HG03521 (cell line): ENCODE measurements around the gene VAPB.

Source experiments
- ATAC-seq: cut with Tn5 transposase; IDR thresholded peaks from one replicate; pipeline ENCODE4 v1.9.1; 2021; ENCODE audit warnings: mild to moderate bottlenecking, moderate library complexity; ENCODE audit not compliant: unreplicated experiment

Gene VAPB

DNA sequence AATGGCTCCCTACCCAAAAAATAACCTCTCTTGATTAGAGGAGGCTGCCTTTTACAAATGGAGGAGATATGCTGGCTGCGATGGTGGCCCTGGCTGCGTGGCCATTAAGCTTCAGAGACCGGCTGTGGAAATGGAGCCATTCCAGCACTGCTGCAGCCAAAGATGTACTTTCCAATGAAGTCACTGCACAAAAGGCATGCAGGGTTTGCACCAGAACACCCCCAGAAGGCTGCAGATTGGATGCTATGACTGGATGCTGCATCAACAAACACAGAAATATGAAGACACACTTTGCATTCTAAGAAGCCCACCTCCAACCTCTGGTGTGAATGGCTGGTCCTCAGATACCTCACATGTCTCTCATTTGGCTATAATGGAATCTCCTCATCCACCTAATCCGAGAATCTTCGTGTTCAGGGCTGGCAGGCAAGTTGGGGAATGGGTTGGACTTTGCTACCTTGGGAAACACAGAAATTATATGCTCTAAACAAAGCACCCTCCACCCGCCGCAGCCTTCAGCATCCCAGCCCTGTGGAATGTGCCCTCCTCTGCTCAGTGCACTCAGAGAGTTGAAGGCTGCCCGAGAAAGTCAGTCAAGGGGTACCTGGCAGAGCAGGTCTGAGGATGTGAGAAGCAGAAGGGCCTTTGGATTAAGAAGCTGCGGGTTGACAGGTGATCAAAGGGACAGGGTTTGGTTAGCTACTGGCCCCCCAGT lies 90.9 kb downstream of the VAPB start:
- ATAC-seq, result no peak

DNA sequence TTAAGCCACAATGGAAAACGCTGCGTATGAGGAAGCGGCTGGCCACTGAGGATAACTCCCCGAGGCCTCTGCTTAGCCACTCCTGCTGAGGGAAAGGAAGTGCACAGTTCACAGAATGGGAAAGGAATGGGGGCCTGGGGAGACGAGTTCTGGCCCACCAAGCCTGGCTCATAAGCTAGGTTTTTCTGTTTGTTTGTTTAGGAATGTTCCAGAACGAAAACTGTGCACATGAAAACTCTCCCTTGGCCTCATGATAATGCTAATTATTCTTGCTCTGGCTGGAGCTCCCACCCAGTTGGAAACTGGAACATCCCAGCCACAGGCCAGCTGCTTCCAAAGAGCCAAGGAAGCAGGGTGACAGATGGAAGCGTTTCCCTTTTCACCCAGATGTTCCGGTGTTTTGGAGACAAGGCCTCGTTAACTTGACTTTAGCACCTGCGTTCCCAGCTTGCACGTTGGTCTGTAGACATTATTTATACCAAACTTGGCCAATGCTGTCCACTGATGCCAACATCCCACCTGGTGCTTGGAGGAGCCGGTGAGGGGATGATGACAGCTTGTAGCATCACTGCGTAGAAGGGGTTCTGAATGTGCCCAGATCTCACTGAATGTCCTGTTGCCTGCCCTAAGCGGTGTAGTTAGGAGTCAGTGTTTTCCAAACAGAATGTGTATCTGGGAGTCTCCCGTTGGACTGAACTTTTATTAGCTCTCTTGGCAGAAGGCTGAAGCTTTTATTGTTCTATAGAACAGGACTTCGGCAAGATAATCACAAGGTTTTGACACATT lies 91.7 kb downstream of the VAPB start:
- no peak for ATAC-seq

DNA sequence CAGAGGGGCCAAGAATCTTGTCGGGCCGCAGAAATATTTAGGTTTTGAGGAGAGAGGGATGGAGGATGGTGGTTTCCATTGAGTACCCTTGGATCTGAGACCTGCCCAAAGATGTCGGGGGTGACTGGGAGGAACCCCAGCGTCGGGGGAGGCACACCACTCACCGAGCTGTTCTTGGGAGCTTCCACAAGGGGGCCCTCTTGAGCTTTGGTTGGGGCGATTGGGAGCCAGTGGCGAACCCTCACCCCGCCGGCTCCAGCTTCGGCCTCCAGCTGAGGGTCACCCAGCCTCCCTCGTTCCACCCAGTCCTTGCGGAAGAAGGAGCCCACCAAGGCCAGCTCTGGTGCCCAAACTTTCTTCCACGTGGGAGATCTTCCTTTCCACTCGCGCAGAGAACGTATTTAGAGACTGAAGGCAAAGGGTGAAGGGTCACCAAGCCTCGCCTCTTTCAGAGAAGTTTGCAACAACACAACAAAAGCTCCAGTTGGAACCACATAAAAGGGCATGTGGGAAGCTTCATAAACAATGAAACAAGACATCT lies 92.5 kb downstream of the VAPB start:
- no peak for ATAC-seq

DNA sequence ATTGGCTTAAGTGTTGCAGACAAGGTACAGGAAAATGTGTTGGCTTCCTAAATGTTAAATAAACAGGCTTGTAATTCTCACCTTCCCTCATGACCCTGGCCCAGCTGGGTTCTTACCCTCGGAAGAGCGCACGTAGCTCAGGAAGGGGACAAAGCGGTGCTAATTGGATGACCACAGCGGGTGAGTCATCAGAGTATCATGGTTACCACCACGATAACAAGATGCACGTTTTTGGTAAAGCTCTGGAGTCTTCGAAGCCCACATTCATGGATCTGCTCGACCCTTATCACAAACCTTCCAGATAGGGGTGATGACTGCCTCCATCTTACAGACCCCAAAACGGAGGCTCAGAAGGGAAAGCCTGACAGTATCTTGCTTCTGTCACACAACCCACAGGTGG lies 93.4 kb downstream of the VAPB start:
- ATAC-seq, result no peak

DNA sequence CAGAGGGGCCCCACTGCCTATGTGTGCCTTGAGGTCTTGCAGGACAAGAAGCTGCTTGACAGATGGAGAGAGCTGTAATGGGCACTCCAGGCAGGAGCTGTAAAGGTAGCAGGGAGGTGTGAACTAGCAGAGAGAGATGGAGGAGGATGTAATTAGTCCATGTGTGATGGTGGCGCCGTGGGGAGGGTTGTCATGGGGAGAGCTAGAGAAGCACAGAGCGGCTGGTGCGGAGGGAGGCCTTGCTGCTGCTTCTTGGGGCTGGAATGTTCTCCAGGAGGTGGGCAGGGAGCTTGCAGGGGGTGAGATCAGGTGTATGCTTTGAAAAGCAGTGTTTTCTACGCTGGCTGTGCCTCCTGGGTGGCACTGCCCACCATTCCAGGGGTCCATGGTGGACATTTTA lies 94.0 kb downstream of the VAPB start:
- ATAC-seq, result no peak

DNA sequence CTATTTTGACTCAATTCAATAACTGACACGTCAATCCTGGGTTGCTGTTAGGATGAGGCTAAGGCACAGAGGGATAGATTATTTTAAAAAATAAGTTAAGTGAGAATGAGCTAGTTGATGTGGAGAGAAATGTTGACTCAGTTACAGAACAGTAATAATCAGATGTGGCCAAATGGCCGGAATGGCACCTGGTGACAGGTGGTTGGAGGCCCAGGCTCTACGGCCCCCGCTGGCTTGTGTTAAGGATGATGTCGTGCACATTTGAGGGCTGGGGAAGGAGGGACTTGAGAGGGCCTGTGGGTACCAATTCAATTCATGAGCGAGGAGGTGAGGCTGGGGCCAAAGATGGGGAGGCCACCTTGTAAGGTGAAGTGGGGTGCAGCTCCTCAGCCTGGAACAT lies 94.4 kb downstream of the VAPB start:
- no peak for ATAC-seq

DNA sequence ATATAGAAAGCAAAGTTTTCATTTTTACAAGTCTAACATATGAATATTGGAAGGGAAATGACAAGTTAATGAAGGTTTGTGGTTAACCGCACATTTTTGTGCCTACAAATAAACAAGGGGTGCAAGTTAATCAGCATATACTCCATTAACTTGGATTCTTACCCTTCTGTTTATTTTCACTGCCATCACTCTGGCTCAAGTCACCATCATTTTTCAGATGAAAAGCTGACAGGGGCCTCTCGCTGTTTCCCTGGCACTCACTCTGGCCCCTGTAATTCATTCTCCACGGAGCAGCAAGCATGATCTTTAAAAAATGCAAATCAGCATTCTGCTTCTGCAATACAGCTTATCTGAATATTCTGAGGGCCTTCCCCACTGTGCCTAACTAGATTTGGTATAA lies 96.4 kb downstream of the VAPB start:
- no peak for ATAC-seq

DNA sequence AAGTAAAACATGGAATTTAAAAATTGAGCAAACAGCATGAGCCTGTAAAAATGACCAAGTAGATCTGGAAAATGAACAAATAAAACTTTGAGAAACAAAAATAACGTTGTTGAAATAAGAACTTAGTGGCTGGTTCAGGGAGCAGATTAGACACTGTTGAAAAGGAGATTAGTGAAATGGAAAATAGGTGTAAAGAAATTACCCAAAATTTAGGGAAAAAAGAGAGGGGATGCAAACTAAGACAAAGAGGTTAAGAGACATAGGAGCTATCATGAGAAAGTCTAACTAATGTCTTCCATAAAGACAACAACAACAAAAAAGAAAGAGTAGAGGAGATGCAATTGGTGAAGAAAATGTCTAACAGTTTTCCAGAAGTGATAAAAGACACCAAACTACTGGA lies 97.2 kb downstream of the VAPB start:
- no peak for ATAC-seq

DNA sequence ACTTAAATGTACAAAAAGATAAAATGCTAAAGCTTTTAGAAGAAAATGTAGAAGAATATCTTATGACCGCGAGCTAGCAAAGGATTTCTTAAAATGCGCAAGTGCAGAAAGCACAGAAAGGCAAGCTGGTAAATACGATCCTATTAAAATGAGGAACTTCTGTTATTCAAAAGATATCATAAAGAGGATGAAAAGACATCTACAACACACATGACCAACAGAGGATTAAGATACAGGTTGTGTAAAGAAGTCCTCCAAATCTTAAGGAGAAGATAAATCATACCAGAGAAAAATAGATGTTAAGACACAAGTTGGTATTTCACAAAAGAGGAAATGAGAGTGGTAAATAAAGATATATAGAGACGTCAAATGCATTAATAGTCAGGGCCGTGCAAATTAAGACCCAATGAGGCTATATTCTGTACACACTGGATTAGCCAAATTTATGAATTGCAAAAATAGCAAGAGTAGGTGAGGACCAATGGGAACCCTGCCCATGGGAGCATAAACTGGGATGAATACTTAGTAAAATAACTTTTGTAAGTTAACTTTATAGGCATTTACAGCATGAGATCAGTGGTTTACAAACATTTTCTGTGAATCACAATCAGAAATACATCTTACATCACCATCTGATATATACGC lies 103.2 kb downstream of the VAPB start:
- no peak for ATAC-seq

DNA sequence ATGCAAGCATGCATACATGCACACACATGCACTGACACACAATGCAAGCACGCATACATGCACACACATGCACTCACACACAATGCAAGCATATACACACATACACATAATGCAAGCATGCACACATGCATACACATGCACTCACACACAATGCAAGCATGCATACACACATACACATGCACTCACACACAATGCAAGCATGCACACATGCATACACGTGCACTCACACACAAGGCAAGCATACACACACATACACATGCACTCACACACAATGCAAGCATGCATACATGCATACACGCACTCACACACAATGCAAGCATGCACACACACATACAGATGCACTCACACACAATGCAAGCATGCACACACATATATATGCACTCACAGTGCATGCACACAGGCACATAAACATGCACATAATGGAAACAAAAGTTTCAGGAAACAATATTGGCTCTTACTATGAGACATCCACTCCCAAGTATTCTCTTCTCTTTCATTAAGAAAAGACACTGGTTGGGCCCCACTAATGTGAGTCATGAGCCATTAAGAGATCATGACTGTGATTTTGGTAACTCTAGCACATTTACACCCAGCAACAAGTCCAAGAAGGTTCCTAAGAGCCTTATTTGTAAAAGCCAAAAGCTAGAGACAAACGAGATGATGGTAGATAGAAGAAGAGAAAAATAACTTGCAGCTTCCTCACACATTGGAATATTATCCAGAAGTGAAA lies 103.9 kb downstream of the VAPB start:
- ATAC-seq, result no peak

DNA sequence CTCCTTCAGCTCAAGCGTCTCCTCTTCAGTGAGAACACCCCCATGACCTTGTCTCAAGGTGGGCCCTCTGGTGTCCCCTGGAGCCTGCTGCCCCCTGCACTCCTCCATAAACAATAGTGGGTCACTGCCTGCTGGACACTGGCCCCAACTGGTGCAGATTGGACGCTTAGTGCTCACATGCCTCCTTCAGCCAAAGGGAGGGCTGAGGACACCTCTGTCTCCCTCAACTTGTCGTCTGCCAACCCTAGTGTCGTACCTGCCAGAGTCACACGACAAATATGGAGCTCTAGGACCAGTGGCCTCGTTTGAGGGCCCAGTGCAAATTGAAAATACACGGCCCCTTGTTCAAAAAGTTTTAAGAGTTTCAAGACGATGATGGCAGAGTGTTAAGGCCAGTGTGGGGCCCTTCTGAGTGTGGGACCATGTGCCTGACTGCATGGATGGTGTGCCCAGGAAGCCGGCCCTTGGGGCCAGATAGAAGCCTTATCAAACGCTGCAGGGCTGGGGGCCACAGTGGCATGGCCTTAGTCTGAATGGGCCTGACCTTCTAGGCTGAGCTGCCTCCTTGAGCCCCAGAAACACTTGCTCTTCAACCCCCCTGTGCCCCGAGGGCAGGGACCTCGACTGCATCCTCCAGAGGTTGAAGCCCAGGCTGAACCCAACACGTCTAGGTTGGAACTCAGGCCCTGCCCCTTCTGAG lies 106.0 kb downstream of the VAPB start:
- no peak for ATAC-seq

DNA sequence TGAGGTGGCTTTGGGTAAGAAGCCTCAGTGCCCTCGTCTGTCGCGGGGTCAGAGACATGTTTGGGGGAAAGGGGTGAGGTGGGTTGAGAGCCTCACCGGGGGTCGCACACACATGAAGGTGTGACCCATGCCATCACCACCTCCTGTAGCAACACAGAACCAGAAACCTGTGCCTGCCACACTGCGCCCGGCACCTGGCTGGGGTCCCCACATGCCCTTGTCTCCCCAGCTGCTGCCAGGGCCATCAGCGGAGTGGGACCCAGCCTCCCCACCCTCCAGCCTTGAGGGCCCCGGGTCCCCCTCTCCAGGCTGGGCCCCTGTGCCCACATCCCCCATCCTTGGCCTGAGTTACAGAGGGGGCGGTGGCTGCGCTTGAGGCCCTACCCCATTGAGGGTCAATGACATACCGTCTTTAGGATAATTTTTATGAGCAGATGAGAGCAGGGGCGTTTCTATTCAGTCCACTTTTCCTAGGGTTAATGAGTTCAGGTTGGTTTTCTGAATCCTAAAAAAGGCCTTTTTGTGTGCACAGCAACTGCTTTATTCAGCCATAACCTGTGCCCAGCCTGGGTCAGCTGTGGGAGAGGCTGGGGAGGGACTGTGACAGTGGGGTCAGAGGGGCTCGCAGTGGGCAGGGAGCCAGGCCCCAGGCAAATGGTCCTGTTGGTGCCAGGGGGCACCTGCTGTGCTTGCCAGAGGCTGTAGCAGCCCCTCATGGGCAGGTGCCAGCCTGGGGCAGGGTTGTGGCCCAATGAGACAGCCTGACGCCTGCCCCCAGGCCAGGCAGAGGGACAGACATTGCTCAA lies 106.8 kb downstream of the VAPB start:
- no peak for ATAC-seq

DNA sequence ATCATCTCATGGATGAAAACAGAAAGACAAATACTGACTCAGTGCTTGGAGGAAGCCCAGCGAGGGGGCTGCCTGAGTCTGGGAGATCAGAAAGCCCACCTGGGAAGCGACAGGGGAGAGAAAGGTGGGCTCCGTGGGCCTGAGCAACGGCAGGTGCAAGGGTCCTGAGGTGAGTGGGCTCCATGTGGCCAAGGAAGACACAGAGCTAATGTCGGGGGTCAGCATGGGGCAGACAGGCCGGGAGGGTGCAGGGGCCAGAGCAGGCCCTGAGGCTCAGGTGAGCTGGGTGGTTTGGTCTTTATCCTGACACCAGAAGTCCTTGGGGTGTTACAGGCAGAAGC lies 107.4 kb downstream of the VAPB start:
- ATAC-seq, result no peak

DNA sequence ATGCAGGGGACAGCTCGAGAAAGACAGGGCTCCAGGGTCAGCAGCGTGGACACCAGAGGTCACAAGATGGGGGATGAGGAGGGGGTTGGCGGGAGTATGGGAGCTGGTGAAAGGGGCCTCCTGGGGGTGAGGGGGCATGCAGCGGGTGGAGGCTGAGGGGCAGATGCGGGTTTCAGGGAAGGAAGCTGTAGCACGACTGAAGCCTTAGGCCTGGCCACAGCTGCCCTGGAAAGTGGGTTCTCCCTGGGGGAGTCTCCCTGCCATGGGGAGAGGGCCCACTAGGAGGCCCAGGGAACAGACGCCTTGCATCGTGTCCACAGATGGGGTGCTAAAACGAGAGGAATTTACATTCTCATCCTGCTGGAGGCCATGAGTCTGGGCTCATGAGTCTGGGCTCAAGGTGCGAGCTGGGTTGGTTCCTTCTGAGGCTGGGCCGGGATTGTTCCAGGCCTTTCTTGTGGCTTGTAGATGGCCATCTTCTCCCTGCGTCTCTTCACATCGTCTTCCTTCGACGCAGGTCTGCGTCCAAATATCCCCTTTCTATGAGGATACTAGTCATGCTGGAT lies 108.1 kb downstream of the VAPB start:
- no peak for ATAC-seq

DNA sequence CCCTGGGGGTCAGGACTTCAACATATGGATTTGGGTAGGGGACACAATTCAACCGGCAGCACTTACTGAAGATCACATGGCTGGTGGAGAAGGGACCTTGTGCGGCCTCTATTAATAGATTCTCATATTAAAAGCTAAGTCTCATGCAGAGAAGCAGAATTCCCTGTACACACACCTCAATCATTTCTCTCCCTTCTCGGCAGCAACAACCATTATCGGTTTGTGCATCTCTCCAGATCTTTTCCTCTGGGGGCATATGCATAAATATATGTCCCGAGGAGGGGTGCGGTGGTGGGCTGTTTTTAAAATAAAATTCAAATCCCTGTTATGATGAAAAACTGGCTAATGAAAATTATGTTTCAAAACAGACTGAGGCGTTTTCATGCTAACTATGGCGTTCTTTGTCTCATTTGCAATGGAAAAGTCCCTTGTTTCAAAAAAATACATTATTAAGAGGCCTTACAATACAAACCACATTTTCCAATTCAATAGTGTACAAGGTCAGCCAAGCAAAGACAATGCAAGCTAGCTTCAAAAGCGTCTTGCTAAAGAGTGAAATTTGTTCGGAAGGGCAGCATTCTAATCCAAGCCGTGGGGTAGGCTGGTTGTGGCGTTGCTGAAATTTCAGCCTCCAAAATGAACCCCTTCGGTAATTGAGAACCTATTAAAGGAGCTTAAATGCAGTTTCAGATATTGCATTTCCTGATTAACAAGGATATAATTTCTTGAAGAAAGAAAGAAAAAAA lies 108.9 kb downstream of the VAPB start:
- no peak for ATAC-seq

DNA sequence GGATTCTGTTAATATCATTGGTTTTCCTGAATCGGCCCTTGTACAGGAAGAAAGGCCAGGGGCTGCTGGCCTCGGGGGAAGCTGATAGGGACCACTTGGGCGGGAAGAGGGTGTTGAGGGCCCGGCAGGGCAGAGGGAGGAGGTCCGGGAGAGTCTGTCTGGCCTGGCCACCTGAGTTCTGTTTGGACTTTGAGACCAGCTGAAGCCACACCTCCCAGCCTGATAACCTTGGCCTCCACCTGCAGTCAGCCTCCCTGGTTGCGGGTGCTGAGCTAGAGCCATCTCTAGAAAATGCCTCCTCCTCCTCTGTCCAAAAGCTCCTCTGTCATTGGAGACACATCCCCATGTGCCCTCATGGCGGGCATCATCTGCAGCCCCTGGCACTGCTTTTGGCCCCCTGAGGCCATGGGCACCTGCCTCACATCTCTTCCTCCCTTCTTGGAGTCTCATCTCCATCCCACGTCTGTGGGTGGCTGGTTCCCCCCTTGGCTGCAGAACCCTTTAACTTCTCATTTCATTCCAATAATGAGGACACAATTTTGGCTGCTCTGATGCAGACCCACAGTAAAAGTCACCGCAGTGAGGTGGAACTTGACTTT lies 109.5 kb downstream of the VAPB start:
- no peak for ATAC-seq

DNA sequence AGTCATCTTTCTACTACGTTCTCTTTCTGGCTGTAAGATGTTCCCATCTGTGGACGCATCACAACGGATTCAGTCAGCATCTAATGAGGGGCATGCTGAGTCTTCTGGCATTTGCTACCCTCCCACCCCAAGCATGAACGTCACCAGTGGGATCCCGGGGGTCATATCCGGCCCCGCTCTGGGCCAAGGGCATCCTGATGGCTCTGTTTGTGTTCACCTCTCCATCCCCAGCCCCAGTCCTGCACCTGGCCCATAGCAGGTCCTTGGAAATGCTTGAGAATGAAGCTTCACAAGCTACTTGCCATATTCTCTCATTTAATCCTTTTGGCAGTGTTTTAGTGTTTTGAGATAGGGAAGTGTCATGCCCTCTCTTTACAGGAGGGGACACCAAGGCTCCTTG lies 111.2 kb downstream of the VAPB start:
- no peak for ATAC-seq
